Endodermal cell (in vitro differentiated cells): ENCODE data around the gene VRK2. TPM values are rescaled to one million over a fixed set of nuclear protein-coding genes. Genes with fewer than 3 reads are reported as not detected.
A peak's percentile ranks its signal among the peaks of the same experiment; 100 is the strongest.
"Not testable (repeated sequence)": the region's sequence is repeated elsewhere in the genome, so short reads cannot be mapped to it uniquely, and the experiment has no call there.

ENCODE experiments used
- DNase-seq: peaks from one replicate; pipeline ENCODE4 v3.0.0-alpha.2; 2017
- H3K27ac ChIP-seq: 2 replicates; pipeline ENCODE4 v1.5.1; 2013; ENCODE audit warnings: mild to moderate bottlenecking, low read depth, low read length, moderate library complexity
- H3K27me3 ChIP-seq: 2 replicates; pipeline ENCODE4 v1.6.1; 2013; ENCODE audit warnings: mild to moderate bottlenecking, low read length, moderate library complexity; ENCODE audit not compliant: insufficient read depth, control insufficient read depth, poor library complexity, severe bottlenecking
- H3K36me3 ChIP-seq: 2 replicates; pipeline ENCODE4 v1.7.0; 2013; ENCODE audit warnings: mild to moderate bottlenecking, low read length, moderate library complexity; ENCODE audit not compliant: control insufficient read depth, insufficient read depth
- H3K4me1 ChIP-seq: one replicate; pipeline ENCODE4 v1.7.0; 2013; ENCODE audit warnings: low read length; ENCODE audit not compliant: control insufficient read depth, insufficient read depth
- H3K4me3 ChIP-seq: 2 replicates; pipeline ENCODE4 v1.5.1; 2013; ENCODE audit warnings: mild to moderate bottlenecking, low read length, moderate library complexity
- H3K9ac ChIP-seq: 2 replicates; pipeline ENCODE4 v1.6.1; 2013; ENCODE audit warnings: mild to moderate bottlenecking, low read length, moderate library complexity; ENCODE audit not compliant: poor library complexity, severe bottlenecking; ENCODE audit errors: extremely low read depth
- H3K9me3 ChIP-seq: 2 replicates; pipeline ENCODE4 v1.6.1; 2013; ENCODE audit warnings: mild to moderate bottlenecking, low read length, moderate library complexity; ENCODE audit not compliant: control insufficient read depth
- H3K27ac Mint-ChIP-seq: 2 replicates; pipeline ENCODE4 v1.8.0; 2020; ENCODE audit warnings: mixed read lengths
- H3K27me3 Mint-ChIP-seq: 2 replicates; pipeline ENCODE4 v1.8.0; 2021; ENCODE audit warnings: mild to moderate bottlenecking, mixed read lengths; ENCODE audit not compliant: insufficient read depth
- H3K36me3 Mint-ChIP-seq: 2 replicates; pipeline ENCODE4 v1.8.0; 2020; ENCODE audit warnings: low read depth, mixed read lengths
- H3K4me1 Mint-ChIP-seq: 2 replicates; pipeline ENCODE4 v1.8.0; 2020; ENCODE audit warnings: mixed read lengths
- H3K4me3 Mint-ChIP-seq: 2 replicates; pipeline ENCODE4 v1.8.0; 2020; ENCODE audit warnings: mild to moderate bottlenecking, moderate library complexity, mixed read lengths
- H3K9me3 Mint-ChIP-seq: 2 replicates; pipeline ENCODE4 v1.8.0; 2020; ENCODE audit warnings: mild to moderate bottlenecking, mixed read lengths
- CTCF ChIP-seq: fragments of 200-600 bp; sonication (generic); conservative IDR thresholded peaks from 2 replicates; pipeline ENCODE4 v1.5.0; 2021; ENCODE audit warnings: antibody characterized with exemption, mild to moderate bottlenecking
- WGBS, 2 experiments: methylation state at CpG; one replicate each; pipeline versions ENCODE4 v1.1.5 to v1.1.7; 2013; ENCODE audit warnings: missing lambda C conversion rate in 2 of 2, mixed read lengths in 1 of 2; ENCODE audit not compliant: insufficient coverage in 1 of 2, insufficient read length in 1 of 2; 5-methylcytosine and 5-hydroxymethylcytosine counted together
- total RNA-seq, 2 donors: library from RNA; stranded (reverse); fragmentation: NEBNext Ultra II Directional in 1 of 2; extraction: Animal tissue kit (Norgen Biotek cat#: 25700) in 1 of 2; gene quantifications; 2 replicates in 1 of 2; 3 replicates in 1 of 2; pipeline ENCODE4 v1.2.1, GENCODE V29; 2021

Gene VRK2
- total RNA-seq, 2 donors from 2014 or later: 27.3 to 33.3 TPM

GRCh38 chr2:58186501-58186900 lies 139.9 kb downstream of the VRK2 start:
- peak overlapping the region; percentile 9 for H3K27ac Mint-ChIP-seq
- H3K36me3 ChIP-seq: peaks cover 56% of the 10 kb centered on the region
- H3K27me3 ChIP-seq: no peaks in the 10 kb centered on the region
- H3K9me3 Mint-ChIP-seq: peaks cover 2% of the 10 kb centered on the region
- H3K4me1 Mint-ChIP-seq: peaks cover 3% of the 10 kb centered on the region
- H3K9me3 ChIP-seq: peaks cover under 1% of the 10 kb centered on the region
- WGBS, 2 experiments: 100% methylated on average over 4 of the region's 4 CpGs; no CpG with 5 or more reads in 1 of the 2 experiments
- H3K27ac ChIP-seq: no peak overlapping the region
- H3K36me3 Mint-ChIP-seq: peaks cover 40% of the 10 kb centered on the region
- no peak for DNase-seq
- H3K9ac ChIP-seq: no peak overlapping the region
- H3K4me3 ChIP-seq: no peak overlapping the region
- no peaks in the 10 kb centered on the region for H3K27me3 Mint-ChIP-seq
- no peak for TF ChIP-seq CTCF
- H3K4me1 ChIP-seq: no peaks in the 10 kb centered on the region
- H3K4me3 Mint-ChIP-seq: no peak overlapping the region

GRCh38 chr2:58187022-58187421 lies 140.4 kb downstream of the VRK2 start:
- H3K4me1 Mint-ChIP-seq, H3K4me1 ChIP-seq, H3K27me3 ChIP-seq, DNase-seq, H3K9me3 ChIP-seq, H3K4me3 Mint-ChIP-seq, H3K27ac Mint-ChIP-seq, H3K9ac ChIP-seq, H3K27ac ChIP-seq, H3K9me3 Mint-ChIP-seq, H3K4me3 ChIP-seq, H3K27me3 Mint-ChIP-seq: not testable (repeated sequence)
- peaks cover 58% of the 10 kb centered on the region for H3K36me3 ChIP-seq
- 92 to 94% methylated on average over 6 of the region's 6 CpGs for WGBS, 2 experiments
- H3K36me3 Mint-ChIP-seq: peaks cover 43% of the 10 kb centered on the region

GRCh38 chr2:58194458-58194857 lies 147.9 kb downstream of the VRK2 start:
- H3K4me3 Mint-ChIP-seq: no peak overlapping the region
- TF ChIP-seq CTCF: no peak
- no peak for DNase-seq
- no peak overlapping the region for H3K9ac ChIP-seq
- H3K4me1 Mint-ChIP-seq: no peaks in the 10 kb centered on the region
- no peak overlapping the region for H3K27ac ChIP-seq
- H3K9me3 Mint-ChIP-seq: no peaks in the 10 kb centered on the region
- no peaks in the 10 kb centered on the region for H3K9me3 ChIP-seq
- H3K36me3 ChIP-seq: peaks cover 45% of the 10 kb centered on the region
- no peak overlapping the region for H3K4me3 ChIP-seq
- H3K27me3 ChIP-seq: no peaks in the 10 kb centered on the region
- no peak overlapping the region for H3K27ac Mint-ChIP-seq
- WGBS, 2 experiments: 96 to 100% methylated on average over 1 to 2 of the region's 2 CpGs
- H3K36me3 Mint-ChIP-seq: peaks cover 17% of the 10 kb centered on the region
- no peaks in the 10 kb centered on the region for H3K4me1 ChIP-seq
- H3K27me3 Mint-ChIP-seq: no peaks in the 10 kb centered on the region

- H3K36me3 Mint-ChIP-seq: peaks cover 25% of the 10 kb centered on the region
- no peaks in the 10 kb centered on the region for H3K4me1 Mint-ChIP-seq
- H3K4me3 Mint-ChIP-seq: no peak overlapping the region
- H3K27ac Mint-ChIP-seq: no peak overlapping the region
- Histone ChIP-seq H3K4me1 (no peaks in the 10 kb centered on the region), H3K27ac (no peak overlapping the region), H3K36me3 (peaks cover 51% of the 10 kb centered on the region), H3K9ac (no peak overlapping the region), H3K9me3 (no peaks in the 10 kb centered on the region), H3K4me3 (no peak overlapping the region), H3K27me3 (no peaks in the 10 kb centered on the region)
- DNase-seq: no peak
- H3K9me3 Mint-ChIP-seq: no peaks in the 10 kb centered on the region
- H3K27me3 Mint-ChIP-seq: no peaks in the 10 kb centered on the region
- WGBS, 2 experiments: 100% methylated on average over 1 of the region's 1 CpG; no CpG with 5 or more reads in 1 of the 2 experiments
- no peak for TF ChIP-seq CTCF
Measured at GRCh38 chr2:58195662-58196061, 149.1 kb downstream of the VRK2 start.
